Liver (tissue), 9 donors: ENCODE results near the gene MEGF11. TPM values are rescaled to one million over a fixed set of nuclear protein-coding genes. Genes with fewer than 3 reads are reported as not detected.

Experiments used
- DNase-seq: peaks from one replicate; pipeline ENCODE4 v3.0.0-alpha.2; 2017; ENCODE audit warnings: low spot score
- H3K27ac ChIP-seq, 2 donors: one replicate each; pipeline ENCODE4 v1.7.0; 2013; ENCODE audit warnings: inconsistent platforms in 2 of 2, low read length in 2 of 2, control low read depth in 1 of 2, low read depth in 1 of 2, mild to moderate bottlenecking in 1 of 2
- H3K27me3 ChIP-seq, 4 donors: one replicate each; pipeline versions ENCODE4 v1.6.1 to v1.7.0; 2013; ENCODE audit warnings: low read length in 3 of 4, inconsistent platforms in 1 of 4, mild to moderate bottlenecking in 1 of 4, moderate library complexity in 1 of 4; ENCODE audit not compliant: control insufficient read depth in 4 of 4, insufficient read depth in 4 of 4
- H3K36me3 ChIP-seq, 4 donors: one replicate each; pipeline versions ENCODE4 v1.6.1 to v1.7.0; 2013; ENCODE audit warnings: low read length in 3 of 4, mild to moderate bottlenecking in 3 of 4, low read depth in 1 of 4, moderate library complexity in 1 of 4; ENCODE audit not compliant: control insufficient read depth in 4 of 4, insufficient read depth in 3 of 4
- H3K4me1 ChIP-seq, 4 donors: one replicate each; pipeline versions ENCODE4 v1.6.1 to v1.7.0; 2013; ENCODE audit warnings: low read length in 3 of 4, mild to moderate bottlenecking in 3 of 4, moderate library complexity in 1 of 4; ENCODE audit not compliant: control insufficient read depth in 4 of 4, insufficient read depth in 4 of 4
- H3K4me3 ChIP-seq, 3 donors: one replicate each; pipeline versions ENCODE4 v1.6.1 to v1.7.0; 2013; ENCODE audit warnings: low read length in 3 of 3, control low read depth in 1 of 3, low read depth in 1 of 3, mild to moderate bottlenecking in 1 of 3
- H3K9ac ChIP-seq, 2 donors: one replicate each; pipeline ENCODE4 v1.7.0; 2013; ENCODE audit warnings: low read length in 2 of 2, mild to moderate bottlenecking in 2 of 2, moderate library complexity in 2 of 2, control low read depth in 1 of 2, low read depth in 1 of 2
- H3K9me3 ChIP-seq, 4 donors: one replicate each; pipeline versions ENCODE4 v1.6.1 to v1.7.0; 2013; ENCODE audit warnings: low read length in 3 of 4; ENCODE audit not compliant: control insufficient read depth in 4 of 4
- EGR1 ChIP-seq, 2 donors: IDR thresholded peaks; 2 replicates each; pipeline ENCODE4 v1.6.1; 2016 to 2018; ENCODE audit warnings: antibody characterized with exemption in 2 of 2, low read depth in 2 of 2
- FOXA1 ChIP-seq: IDR thresholded peaks from 2 replicates; pipeline ENCODE4 v1.6.1; 2016; ENCODE audit warnings: antibody characterized with exemption
- FOXA2 ChIP-seq: IDR thresholded peaks from 2 replicates; pipeline ENCODE4 v1.6.1; 2016; ENCODE audit warnings: antibody characterized with exemption
- HNF4G ChIP-seq: IDR thresholded peaks from 2 replicates; pipeline ENCODE4 v1.6.1; 2016; ENCODE audit warnings: antibody characterized with exemption
- NR2F2 ChIP-seq: IDR thresholded peaks from 2 replicates; pipeline ENCODE4 v1.6.1; 2016; ENCODE audit warnings: antibody characterized with exemption
- RXRA ChIP-seq, 2 donors: IDR thresholded peaks; 2 replicates each; pipeline ENCODE4 v1.6.1; 2017 to 2018; ENCODE audit warnings: antibody characterized with exemption in 2 of 2, mild to moderate bottlenecking in 1 of 2
- SP1 ChIP-seq: IDR thresholded peaks from 2 replicates; pipeline ENCODE4 v1.6.1; 2018; ENCODE audit warnings: antibody characterized with exemption, mild to moderate bottlenecking
- TAF1 ChIP-seq: conservative IDR thresholded peaks from 2 replicates; pipeline ENCODE4 v1.6.1; 2016; ENCODE audit warnings: antibody characterized with exemption, mild to moderate bottlenecking
- YY1 ChIP-seq: IDR thresholded peaks from 2 replicates; pipeline ENCODE4 v1.6.1; 2016; ENCODE audit warnings: antibody characterized with exemption, mild to moderate bottlenecking
- WGBS: extraction: QIAGEN DNeasy Blood & Tissue Kit; methylation state at CpG from one replicate; pipeline ENCODE4 v1.1.7; 2013; 5-methylcytosine and 5-hydroxymethylcytosine counted together
- polyA plus RNA-seq, 2 donors: library from polyadenylated mRNA; stranded (reverse) in 1 of 2; unstranded in 1 of 2; fragments of 200-250 nt in 1 of 2; fragments of >200 nt in 1 of 2; fragmentation: Nextera tagmentation in 1 of 2; extraction: Ambion mirVana in 1 of 2; gene quantifications; one replicate each; pipeline versions ENCODE4 v1.2.1 to v1.2.3, GENCODE V29; 2013 to 2015
- total RNA-seq, 2 donors: library from RNA; depleted of rRNA; stranded (reverse); fragments of >200 nt; gene quantifications; one replicate each; pipeline ENCODE4 v1.2.3, GENCODE V29; 2014
- TF ChIP-seq, protein P1 (sequence below): IDR thresholded peaks from 2 replicates; pipeline ENCODE4 v1.6.1; 2016; ENCODE audit warnings: antibody characterized with exemption
- TF ChIP-seq, protein P2 (sequence below): IDR thresholded peaks from 2 replicates; pipeline ENCODE4 v1.6.1; 2016; ENCODE audit warnings: antibody characterized with exemption
- TF ChIP-seq, protein P3 (sequence below): IDR thresholded peaks from 2 replicates; pipeline ENCODE4 v1.6.1; 2016; ENCODE audit warnings: antibody characterized with exemption
- TF ChIP-seq, protein P4 (sequence below): IDR thresholded peaks from 2 replicates; pipeline ENCODE4 v1.6.1; 2016; ENCODE audit warnings: antibody characterized with exemption, mild to moderate bottlenecking
- TF ChIP-seq, protein P5 (sequence below): fragments of 150-350 bp; IDR thresholded peaks from 2 replicates; pipeline ENCODE4 v1.5.1; 2017; ENCODE audit warnings: improper control_type of control experiment, low read depth, low read length; ENCODE audit not compliant: missing input control
- donor health status: healthy.
- donor health status: healthy.
- donor health status: healthy.
- donor health status: healthy.
- donor health status: healthy.

Gene MEGF11
- total and polyA plus RNA-seq, 4 donors, result under 0.01 to 0.51 (median 0.03) TPM; not detected in 1

DNA sequence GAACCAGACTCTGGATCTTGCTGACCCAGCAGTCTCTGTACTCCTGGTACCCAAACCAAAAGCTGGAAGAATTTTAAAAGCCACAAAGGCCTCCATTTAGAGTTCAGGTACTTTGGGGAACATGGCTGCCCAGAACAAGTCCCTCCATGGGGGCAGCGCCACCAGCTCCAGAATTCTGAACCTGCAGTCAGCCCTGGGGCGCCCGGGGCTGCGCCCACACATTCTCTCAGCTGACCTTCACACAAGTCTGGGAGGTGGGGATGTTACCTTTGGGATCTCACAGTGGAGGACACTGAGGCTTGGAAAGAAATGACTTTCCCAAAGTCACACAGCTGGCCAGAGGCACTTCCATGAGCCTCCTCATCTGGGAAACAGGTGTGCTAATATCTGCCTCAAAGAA is 229.4 kb downstream of the MEGF11 start:
- WGBS, result 91% methylated on average over 4 of the region's 4 CpGs
- Histone ChIP-seq H3K27ac (no peak overlapping the region), H3K36me3 (no peaks in the 10 kb centered on the region), H3K27me3 (peaks cover 0 to 4% (median 0%) of the 10 kb centered on the region in 4 donors), H3K4me3 (no peak overlapping the region), H3K9me3 (no peaks in the 10 kb centered on the region), H3K4me1 (no peaks in the 10 kb centered on the region), H3K9ac (no peak overlapping the region)
- DNase-seq, result no peak
- TF ChIP-seq HNF4G, result no peak
- TF ChIP-seq NR2F2, result no peak
- TF ChIP-seq EGR1 (IDR thresholded peaks at IDR 0.05; ENCODE audit: low read depth in 2 of 2), result no peak
- no peak for TF ChIP-seq FOXA2
- TF ChIP-seq, protein P1, sequence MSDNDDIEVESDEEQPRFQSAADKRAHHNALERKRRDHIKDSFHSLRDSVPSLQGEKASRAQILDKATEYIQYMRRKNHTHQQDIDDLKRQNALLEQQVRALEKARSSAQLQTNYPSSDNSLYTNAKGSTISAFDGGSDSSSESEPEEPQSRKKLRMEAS, result no peak
- no peak for TF ChIP-seq RXRA (IDR thresholded peaks at IDR 0.05)
- TF ChIP-seq, protein P2, sequence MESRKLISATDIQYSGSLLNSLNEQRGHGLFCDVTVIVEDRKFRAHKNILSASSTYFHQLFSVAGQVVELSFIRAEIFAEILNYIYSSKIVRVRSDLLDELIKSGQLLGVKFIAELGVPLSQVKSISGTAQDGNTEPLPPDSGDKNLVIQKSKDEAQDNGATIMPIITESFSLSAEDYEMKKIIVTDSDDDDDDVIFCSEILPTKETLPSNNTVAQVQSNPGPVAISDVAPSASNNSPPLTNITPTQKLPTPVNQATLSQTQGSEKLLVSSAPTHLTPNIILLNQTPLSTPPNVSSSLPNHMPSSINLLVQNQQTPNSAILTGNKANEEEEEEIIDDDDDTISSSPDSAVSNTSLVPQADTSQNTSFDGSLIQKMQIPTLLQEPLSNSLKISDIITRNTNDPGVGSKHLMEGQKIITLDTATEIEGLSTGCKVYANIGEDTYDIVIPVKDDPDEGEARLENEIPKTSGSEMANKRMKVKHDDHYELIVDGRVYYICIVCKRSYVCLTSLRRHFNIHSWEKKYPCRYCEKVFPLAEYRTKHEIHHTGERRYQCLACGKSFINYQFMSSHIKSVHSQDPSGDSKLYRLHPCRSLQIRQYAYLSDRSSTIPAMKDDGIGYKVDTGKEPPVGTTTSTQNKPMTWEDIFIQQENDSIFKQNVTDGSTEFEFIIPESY, result no peak
- TF ChIP-seq, protein P3, sequence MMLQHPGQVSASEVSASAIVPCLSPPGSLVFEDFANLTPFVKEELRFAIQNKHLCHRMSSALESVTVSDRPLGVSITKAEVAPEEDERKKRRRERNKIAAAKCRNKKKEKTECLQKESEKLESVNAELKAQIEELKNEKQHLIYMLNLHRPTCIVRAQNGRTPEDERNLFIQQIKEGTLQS, result no peak
- TF ChIP-seq, protein P4, sequence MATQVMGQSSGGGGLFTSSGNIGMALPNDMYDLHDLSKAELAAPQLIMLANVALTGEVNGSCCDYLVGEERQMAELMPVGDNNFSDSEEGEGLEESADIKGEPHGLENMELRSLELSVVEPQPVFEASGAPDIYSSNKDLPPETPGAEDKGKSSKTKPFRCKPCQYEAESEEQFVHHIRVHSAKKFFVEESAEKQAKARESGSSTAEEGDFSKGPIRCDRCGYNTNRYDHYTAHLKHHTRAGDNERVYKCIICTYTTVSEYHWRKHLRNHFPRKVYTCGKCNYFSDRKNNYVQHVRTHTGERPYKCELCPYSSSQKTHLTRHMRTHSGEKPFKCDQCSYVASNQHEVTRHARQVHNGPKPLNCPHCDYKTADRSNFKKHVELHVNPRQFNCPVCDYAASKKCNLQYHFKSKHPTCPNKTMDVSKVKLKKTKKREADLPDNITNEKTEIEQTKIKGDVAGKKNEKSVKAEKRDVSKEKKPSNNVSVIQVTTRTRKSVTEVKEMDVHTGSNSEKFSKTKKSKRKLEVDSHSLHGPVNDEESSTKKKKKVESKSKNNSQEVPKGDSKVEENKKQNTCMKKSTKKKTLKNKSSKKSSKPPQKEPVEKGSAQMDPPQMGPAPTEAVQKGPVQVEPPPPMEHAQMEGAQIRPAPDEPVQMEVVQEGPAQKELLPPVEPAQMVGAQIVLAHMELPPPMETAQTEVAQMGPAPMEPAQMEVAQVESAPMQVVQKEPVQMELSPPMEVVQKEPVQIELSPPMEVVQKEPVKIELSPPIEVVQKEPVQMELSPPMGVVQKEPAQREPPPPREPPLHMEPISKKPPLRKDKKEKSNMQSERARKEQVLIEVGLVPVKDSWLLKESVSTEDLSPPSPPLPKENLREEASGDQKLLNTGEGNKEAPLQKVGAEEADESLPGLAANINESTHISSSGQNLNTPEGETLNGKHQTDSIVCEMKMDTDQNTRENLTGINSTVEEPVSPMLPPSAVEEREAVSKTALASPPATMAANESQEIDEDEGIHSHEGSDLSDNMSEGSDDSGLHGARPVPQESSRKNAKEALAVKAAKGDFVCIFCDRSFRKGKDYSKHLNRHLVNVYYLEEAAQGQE, result no peak
- TF ChIP-seq, protein P5, sequence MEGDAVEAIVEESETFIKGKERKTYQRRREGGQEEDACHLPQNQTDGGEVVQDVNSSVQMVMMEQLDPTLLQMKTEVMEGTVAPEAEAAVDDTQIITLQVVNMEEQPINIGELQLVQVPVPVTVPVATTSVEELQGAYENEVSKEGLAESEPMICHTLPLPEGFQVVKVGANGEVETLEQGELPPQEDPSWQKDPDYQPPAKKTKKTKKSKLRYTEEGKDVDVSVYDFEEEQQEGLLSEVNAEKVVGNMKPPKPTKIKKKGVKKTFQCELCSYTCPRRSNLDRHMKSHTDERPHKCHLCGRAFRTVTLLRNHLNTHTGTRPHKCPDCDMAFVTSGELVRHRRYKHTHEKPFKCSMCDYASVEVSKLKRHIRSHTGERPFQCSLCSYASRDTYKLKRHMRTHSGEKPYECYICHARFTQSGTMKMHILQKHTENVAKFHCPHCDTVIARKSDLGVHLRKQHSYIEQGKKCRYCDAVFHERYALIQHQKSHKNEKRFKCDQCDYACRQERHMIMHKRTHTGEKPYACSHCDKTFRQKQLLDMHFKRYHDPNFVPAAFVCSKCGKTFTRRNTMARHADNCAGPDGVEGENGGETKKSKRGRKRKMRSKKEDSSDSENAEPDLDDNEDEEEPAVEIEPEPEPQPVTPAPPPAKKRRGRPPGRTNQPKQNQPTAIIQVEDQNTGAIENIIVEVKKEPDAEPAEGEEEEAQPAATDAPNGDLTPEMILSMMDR, result no peak
- TF ChIP-seq FOXA1, result no peak
- no peak for TF ChIP-seq TAF1

DNA sequence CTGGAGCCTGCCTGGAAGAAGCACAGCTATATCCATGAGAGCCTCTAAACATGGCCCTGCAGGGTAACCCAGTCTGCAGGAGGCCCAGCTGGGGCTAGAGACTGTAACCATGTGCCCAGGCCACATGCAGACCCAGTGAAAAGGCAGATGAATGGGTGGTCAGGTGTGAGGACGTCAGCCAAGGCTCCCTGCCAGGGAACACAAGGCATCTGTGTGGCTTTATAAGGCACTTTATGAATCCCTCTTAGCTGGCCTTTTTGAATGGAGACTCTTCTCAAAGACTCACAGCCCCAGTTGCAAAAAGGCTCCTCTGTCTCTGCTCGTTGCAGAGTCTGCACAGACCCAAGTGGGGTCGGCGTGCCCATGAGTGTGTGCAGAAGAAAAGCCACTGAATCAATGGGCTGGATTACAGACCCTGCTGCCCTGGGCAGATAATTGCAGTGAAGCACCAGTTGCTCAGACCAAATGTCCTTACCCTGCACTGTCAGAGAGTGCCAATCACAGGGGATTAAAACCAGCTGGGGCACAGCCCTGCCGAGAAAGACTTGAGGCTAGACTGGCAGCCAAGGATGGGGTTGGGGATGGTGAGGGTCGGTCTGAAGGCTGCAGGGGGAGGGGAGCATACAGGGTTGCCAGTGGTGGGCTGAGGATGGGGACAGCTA is 230.1 kb downstream of the MEGF11 start:
- peaks cover 0 to 4% (median 0%) of the 10 kb centered on the region in 4 donors for H3K27me3 ChIP-seq
- TF ChIP-seq YY1 (no peak), SP1 (no peak)
- H3K9me3 ChIP-seq, result no peaks in the 10 kb centered on the region
- H3K4me3 ChIP-seq, result no peak overlapping the region
- no peaks in the 10 kb centered on the region for H3K36me3 ChIP-seq
- H3K4me1 ChIP-seq, result no peaks in the 10 kb centered on the region
- H3K27ac ChIP-seq, result no peak overlapping the region
- H3K9ac ChIP-seq, result no peak overlapping the region
- WGBS, result 67% methylated on average over 6 of the region's 6 CpGs
- DNase-seq, result no peak
